ENCODE results near the gene GPR55. TPM values are rescaled to one million over a fixed set of nuclear protein-coding genes. Genes with fewer than 3 reads are reported as not detected.

GPR55 gene
- total RNA-seq, 1 experiment from 2014 or later, result not detected

DNA sequence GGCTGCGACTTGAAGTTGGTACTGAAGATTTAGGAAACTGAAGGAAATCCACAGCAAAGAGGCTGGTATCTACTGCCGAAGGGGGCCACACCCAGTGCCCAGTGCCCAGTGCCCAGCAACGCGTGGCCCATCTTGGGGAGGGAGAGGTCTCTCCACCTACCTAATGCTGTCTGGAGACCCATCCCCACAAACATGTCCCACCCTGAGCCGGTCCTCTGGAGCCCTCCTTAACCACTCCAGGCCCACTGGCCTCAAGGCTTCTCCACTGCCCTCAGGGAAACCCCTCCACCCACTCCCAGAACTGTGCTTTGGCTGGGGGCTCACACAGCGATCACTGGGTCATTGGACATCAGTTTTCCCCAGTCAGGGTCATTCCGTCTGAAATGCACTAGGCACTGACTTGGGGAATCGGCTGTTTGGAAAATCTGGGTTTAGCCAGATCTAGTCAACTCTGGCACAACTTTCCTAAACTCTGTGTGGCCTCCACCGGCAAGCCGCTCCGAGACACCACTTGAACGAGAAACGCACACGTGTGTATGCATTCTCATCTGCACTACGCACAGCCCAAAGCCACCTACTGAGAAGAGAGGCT is 20.1 kb downstream of the GPR55 start (continued):
- no peak for TF ChIP-seq ZNF281 (CRISPR knock-in tag; IDR thresholded peaks at IDR 0.05)

GRCh38 chr2:230903231-230904150 is 21.6 kb downstream of the GPR55 start:
- H3K4me1 Mint-ChIP-seq, result peaks cover 64% of the 10 kb centered on the region
- H3K27ac Mint-ChIP-seq, result no peak overlapping the region; the same call in 1 of the 2 replicates
- H3K27me3 Mint-ChIP-seq (ENCODE audit: low read depth), result peaks cover 26% of the 10 kb centered on the region
- TF ChIP-seq HMGA2 (CRISPR knock-in tag; IDR thresholded peaks at IDR 0.05) (no peak), ZNF121 (CRISPR knock-in tag; IDR thresholded peaks at IDR 0.05) (no peak), ZNF138 (CRISPR knock-in tag; conservative IDR thresholded peaks at IDR 0.05) (no peak), KAT7 (CRISPR knock-in tag; IDR thresholded peaks at IDR 0.05; ENCODE audit: borderline replicate concordance) (no peak), ZSCAN18 (CRISPR knock-in tag; IDR thresholded peaks at IDR 0.05) (no peak), ZNF416 (CRISPR knock-in tag; IDR thresholded peaks at IDR 0.05) (no peak), TEAD1 (CRISPR knock-in tag; IDR thresholded peaks at IDR 0.05) (no peak), CREM (CRISPR knock-in tag; IDR thresholded peaks at IDR 0.05) (no peak), NFYB (CRISPR knock-in tag; conservative IDR thresholded peaks at IDR 0.05; ENCODE audit: low read depth) (no peak), CBFB (CRISPR knock-in tag; IDR thresholded peaks at IDR 0.05; ENCODE audit: low read depth) (no peak), IRF2 (CRISPR knock-in tag; IDR thresholded peaks at IDR 0.05; ENCODE audit: borderline replicate concordance, low read depth) (no peak)
- TF ChIP-seq, protein P1, sequence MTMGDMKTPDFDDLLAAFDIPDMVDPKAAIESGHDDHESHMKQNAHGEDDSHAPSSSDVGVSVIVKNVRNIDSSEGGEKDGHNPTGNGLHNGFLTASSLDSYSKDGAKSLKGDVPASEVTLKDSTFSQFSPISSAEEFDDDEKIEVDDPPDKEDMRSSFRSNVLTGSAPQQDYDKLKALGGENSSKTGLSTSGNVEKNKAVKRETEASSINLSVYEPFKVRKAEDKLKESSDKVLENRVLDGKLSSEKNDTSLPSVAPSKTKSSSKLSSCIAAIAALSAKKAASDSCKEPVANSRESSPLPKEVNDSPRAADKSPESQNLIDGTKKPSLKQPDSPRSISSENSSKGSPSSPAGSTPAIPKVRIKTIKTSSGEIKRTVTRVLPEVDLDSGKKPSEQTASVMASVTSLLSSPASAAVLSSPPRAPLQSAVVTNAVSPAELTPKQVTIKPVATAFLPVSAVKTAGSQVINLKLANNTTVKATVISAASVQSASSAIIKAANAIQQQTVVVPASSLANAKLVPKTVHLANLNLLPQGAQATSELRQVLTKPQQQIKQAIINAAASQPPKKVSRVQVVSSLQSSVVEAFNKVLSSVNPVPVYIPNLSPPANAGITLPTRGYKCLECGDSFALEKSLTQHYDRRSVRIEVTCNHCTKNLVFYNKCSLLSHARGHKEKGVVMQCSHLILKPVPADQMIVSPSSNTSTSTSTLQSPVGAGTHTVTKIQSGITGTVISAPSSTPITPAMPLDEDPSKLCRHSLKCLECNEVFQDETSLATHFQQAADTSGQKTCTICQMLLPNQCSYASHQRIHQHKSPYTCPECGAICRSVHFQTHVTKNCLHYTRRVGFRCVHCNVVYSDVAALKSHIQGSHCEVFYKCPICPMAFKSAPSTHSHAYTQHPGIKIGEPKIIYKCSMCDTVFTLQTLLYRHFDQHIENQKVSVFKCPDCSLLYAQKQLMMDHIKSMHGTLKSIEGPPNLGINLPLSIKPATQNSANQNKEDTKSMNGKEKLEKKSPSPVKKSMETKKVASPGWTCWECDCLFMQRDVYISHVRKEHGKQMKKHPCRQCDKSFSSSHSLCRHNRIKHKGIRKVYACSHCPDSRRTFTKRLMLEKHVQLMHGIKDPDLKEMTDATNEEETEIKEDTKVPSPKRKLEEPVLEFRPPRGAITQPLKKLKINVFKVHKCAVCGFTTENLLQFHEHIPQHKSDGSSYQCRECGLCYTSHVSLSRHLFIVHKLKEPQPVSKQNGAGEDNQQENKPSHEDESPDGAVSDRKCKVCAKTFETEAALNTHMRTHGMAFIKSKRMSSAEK (CRISPR knock-in tag; IDR thresholded peaks at IDR 0.05; ENCODE audit: borderline replicate concordance), result no peak
- TF ChIP-seq, protein P2, sequence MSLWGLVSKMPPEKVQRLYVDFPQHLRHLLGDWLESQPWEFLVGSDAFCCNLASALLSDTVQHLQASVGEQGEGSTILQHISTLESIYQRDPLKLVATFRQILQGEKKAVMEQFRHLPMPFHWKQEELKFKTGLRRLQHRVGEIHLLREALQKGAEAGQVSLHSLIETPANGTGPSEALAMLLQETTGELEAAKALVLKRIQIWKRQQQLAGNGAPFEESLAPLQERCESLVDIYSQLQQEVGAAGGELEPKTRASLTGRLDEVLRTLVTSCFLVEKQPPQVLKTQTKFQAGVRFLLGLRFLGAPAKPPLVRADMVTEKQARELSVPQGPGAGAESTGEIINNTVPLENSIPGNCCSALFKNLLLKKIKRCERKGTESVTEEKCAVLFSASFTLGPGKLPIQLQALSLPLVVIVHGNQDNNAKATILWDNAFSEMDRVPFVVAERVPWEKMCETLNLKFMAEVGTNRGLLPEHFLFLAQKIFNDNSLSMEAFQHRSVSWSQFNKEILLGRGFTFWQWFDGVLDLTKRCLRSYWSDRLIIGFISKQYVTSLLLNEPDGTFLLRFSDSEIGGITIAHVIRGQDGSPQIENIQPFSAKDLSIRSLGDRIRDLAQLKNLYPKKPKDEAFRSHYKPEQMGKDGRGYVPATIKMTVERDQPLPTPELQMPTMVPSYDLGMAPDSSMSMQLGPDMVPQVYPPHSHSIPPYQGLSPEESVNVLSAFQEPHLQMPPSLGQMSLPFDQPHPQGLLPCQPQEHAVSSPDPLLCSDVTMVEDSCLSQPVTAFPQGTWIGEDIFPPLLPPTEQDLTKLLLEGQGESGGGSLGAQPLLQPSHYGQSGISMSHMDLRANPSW (CRISPR knock-in tag; conservative IDR thresholded peaks at IDR 0.05; ENCODE audit: low read depth), result no peak
- TF ChIP-seq, protein P3, sequence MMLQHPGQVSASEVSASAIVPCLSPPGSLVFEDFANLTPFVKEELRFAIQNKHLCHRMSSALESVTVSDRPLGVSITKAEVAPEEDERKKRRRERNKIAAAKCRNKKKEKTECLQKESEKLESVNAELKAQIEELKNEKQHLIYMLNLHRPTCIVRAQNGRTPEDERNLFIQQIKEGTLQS (CRISPR knock-in tag; conservative IDR thresholded peaks at IDR 0.05), result no peak
- TF ChIP-seq, protein P4, sequence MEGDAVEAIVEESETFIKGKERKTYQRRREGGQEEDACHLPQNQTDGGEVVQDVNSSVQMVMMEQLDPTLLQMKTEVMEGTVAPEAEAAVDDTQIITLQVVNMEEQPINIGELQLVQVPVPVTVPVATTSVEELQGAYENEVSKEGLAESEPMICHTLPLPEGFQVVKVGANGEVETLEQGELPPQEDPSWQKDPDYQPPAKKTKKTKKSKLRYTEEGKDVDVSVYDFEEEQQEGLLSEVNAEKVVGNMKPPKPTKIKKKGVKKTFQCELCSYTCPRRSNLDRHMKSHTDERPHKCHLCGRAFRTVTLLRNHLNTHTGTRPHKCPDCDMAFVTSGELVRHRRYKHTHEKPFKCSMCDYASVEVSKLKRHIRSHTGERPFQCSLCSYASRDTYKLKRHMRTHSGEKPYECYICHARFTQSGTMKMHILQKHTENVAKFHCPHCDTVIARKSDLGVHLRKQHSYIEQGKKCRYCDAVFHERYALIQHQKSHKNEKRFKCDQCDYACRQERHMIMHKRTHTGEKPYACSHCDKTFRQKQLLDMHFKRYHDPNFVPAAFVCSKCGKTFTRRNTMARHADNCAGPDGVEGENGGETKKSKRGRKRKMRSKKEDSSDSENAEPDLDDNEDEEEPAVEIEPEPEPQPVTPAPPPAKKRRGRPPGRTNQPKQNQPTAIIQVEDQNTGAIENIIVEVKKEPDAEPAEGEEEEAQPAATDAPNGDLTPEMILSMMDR (IDR thresholded peaks at IDR 0.05), result no peak

More at GRCh38 chr2:230903231-230904150, 21.6 kb downstream of the GPR55 start:
- no peaks in the 10 kb centered on the region for H3K36me3 Mint-ChIP-seq
- peak overlapping the region; percentile 42; the same call in 1 of the 2 replicates for H3K4me3 Mint-ChIP-seq
- POLR2A ChIA-PET, result no interaction called here
- ATAC-seq (no peak), DNase-seq (ENCODE audit: low spot score) (no peak)
- no peaks in the 10 kb centered on the region for H3K9me3 Mint-ChIP-seq
- CTCF ChIA-PET, result interaction anchor here (1.0 to 8.7 kb wide), 16 partner anchors 10 to 149 kb away, joined by 3 to 85 read pairs (median 5); partner anchors contain the start of genes GPR55 and ITM2C

Measured in WTC11 (cell line).